Suprapubic skin (tissue), 4 donors: ENCODE data around the gene NR6A1.
A peak's percentile ranks its signal among the peaks of the same experiment; 100 is the strongest.

Source experiments
- EP300 ChIP-seq: sonication (generic); formaldehyde crosslinking; IDR thresholded peaks from one replicate; pipeline ENCODE4 v1.6.1; 2017; ENCODE audit warnings: antibody characterized with exemption
- POLR2A ChIP-seq, 2 donors: fragments of 450-650 bp; IDR thresholded peaks; one replicate each; pipeline ENCODE4 v1.6.1; 2017; ENCODE audit warnings: antibody characterized with exemption in 2 of 2, mild to moderate bottlenecking in 2 of 2, moderate library complexity in 2 of 2
- POLR2AphosphoS5 ChIP-seq, 3 donors: sonication (generic); formaldehyde crosslinking; IDR thresholded peaks; one replicate each; pipeline ENCODE4 v1.6.1; 2017; ENCODE audit warnings: antibody characterized with exemption in 3 of 3
- TF ChIP-seq, protein P1 (sequence below), 2 donors: fragments of 200-600 bp in 1 of 2; fragments of 450-650 bp in 1 of 2; sonication (generic) in 1 of 2; IDR thresholded peaks; one replicate each; pipeline ENCODE4 v1.5.1; 2016 to 2019; ENCODE audit warnings: antibody characterized with exemption in 2 of 2, mild to moderate bottlenecking in 1 of 2, moderate library complexity in 1 of 2

DNA sequence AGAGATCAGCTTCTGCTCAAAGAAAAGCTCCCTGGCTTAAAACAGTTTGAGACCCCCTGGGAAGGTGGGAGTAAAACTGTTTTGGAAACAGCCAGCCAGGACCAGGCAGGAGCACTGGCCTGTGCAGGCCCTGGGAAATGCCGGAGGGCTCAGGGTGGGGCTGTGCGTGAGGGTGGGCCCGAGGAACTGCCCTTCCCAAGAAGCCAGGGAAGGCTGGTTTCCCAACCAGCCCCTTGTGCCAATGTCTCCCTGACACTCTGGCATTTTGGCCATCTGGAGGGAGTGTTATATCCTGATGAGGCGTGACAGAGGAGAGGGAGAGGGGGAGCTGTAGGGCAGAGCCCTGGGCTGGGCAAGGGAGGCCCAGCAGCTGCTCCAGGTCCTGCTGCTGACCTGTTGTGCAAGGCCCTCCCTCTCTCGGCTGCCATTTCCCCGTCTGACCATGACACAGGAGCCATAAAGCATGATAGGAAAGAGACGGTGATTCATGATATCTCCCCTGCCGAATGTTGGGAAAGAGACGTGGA is 22.0 kb upstream of the NR6A1 start:
- TF ChIP-seq, protein P1, sequence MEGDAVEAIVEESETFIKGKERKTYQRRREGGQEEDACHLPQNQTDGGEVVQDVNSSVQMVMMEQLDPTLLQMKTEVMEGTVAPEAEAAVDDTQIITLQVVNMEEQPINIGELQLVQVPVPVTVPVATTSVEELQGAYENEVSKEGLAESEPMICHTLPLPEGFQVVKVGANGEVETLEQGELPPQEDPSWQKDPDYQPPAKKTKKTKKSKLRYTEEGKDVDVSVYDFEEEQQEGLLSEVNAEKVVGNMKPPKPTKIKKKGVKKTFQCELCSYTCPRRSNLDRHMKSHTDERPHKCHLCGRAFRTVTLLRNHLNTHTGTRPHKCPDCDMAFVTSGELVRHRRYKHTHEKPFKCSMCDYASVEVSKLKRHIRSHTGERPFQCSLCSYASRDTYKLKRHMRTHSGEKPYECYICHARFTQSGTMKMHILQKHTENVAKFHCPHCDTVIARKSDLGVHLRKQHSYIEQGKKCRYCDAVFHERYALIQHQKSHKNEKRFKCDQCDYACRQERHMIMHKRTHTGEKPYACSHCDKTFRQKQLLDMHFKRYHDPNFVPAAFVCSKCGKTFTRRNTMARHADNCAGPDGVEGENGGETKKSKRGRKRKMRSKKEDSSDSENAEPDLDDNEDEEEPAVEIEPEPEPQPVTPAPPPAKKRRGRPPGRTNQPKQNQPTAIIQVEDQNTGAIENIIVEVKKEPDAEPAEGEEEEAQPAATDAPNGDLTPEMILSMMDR (IDR thresholded peaks at IDR 0.05), result no peak
- TF ChIP-seq EP300 (no peak), POLR2A (IDR thresholded peaks at IDR 0.05) (no peak), POLR2AphosphoS5 (IDR thresholded peaks at IDR 0.05) (peak in 1 of 3 donors; percentile 12)
